ENCODE results near the gene PTTG1. TPM values are rescaled to one million over a fixed set of nuclear protein-coding genes. Genes with fewer than 3 reads are reported as not detected.

The PTTG1 gene
- total RNA-seq, 1 experiment from 2014 or later: 239 TPM

DNA sequence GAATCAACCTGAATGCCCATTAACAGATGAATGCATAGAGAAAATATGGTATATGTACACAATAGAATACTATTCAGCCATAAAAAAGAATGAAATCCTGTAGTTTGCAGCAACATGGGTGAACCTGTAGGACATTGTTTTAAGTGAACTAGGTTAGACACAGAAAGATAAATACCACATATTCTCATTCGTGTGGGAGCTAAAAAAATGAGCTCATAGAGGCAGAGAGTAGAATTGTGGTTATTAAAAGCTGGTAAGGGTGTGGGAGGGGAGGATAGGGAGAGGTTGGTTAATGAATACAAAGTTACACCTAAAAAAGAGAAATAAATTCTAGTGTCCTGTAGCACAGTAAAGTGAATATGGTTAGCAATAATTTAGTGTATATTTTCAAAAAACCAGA lies 23.5 kb downstream of the PTTG1 start (continued):
- TF ChIP-seq FOXP1 (CRISPR knock-in tag; IDR thresholded peaks at IDR 0.05; ENCODE audit: borderline replicate concordance): no peak
- no peak for TF ChIP-seq CREM (CRISPR knock-in tag; IDR thresholded peaks at IDR 0.05)
- TF ChIP-seq ZNF263 (CRISPR knock-in tag; IDR thresholded peaks at IDR 0.05; ENCODE audit: low read depth): no peak
- no peak for TF ChIP-seq ZNF671 (CRISPR knock-in tag; IDR thresholded peaks at IDR 0.05)
- TF ChIP-seq, protein P1, sequence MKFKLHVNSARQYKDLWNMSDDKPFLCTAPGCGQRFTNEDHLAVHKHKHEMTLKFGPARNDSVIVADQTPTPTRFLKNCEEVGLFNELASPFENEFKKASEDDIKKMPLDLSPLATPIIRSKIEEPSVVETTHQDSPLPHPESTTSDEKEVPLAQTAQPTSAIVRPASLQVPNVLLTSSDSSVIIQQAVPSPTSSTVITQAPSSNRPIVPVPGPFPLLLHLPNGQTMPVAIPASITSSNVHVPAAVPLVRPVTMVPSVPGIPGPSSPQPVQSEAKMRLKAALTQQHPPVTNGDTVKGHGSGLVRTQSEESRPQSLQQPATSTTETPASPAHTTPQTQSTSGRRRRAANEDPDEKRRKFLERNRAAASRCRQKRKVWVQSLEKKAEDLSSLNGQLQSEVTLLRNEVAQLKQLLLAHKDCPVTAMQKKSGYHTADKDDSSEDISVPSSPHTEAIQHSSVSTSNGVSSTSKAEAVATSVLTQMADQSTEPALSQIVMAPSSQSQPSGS (CRISPR knock-in tag; IDR thresholded peaks at IDR 0.05; ENCODE audit: borderline replicate concordance, low read depth): no peak
- TF ChIP-seq, protein P2, sequence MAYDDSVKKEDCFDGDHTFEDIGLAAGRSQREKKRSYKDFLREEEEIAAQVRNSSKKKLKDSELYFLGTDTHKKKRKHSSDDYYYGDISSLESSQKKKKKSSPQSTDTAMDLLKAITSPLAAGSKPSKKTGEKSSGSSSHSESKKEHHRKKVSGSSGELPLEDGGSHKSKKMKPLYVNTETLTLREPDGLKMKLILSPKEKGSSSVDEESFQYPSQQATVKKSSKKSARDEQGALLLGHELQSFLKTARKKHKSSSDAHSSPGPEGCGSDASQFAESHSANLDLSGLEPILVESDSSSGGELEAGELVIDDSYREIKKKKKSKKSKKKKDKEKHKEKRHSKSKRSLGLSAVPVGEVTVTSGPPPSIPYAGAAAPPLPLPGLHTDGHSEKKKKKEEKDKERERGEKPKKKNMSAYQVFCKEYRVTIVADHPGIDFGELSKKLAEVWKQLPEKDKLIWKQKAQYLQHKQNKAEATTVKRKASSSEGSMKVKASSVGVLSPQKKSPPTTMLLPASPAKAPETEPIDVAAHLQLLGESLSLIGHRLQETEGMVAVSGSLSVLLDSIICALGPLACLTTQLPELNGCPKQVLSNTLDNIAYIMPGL (CRISPR knock-in tag; IDR thresholded peaks at IDR 0.05): no peak
- no peak for TF ChIP-seq GTF2I (CRISPR knock-in tag; conservative IDR thresholded peaks at IDR 0.05)
- TF ChIP-seq, protein P3, sequence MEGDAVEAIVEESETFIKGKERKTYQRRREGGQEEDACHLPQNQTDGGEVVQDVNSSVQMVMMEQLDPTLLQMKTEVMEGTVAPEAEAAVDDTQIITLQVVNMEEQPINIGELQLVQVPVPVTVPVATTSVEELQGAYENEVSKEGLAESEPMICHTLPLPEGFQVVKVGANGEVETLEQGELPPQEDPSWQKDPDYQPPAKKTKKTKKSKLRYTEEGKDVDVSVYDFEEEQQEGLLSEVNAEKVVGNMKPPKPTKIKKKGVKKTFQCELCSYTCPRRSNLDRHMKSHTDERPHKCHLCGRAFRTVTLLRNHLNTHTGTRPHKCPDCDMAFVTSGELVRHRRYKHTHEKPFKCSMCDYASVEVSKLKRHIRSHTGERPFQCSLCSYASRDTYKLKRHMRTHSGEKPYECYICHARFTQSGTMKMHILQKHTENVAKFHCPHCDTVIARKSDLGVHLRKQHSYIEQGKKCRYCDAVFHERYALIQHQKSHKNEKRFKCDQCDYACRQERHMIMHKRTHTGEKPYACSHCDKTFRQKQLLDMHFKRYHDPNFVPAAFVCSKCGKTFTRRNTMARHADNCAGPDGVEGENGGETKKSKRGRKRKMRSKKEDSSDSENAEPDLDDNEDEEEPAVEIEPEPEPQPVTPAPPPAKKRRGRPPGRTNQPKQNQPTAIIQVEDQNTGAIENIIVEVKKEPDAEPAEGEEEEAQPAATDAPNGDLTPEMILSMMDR (IDR thresholded peaks at IDR 0.05): no peak
- TF ChIP-seq, protein P4, sequence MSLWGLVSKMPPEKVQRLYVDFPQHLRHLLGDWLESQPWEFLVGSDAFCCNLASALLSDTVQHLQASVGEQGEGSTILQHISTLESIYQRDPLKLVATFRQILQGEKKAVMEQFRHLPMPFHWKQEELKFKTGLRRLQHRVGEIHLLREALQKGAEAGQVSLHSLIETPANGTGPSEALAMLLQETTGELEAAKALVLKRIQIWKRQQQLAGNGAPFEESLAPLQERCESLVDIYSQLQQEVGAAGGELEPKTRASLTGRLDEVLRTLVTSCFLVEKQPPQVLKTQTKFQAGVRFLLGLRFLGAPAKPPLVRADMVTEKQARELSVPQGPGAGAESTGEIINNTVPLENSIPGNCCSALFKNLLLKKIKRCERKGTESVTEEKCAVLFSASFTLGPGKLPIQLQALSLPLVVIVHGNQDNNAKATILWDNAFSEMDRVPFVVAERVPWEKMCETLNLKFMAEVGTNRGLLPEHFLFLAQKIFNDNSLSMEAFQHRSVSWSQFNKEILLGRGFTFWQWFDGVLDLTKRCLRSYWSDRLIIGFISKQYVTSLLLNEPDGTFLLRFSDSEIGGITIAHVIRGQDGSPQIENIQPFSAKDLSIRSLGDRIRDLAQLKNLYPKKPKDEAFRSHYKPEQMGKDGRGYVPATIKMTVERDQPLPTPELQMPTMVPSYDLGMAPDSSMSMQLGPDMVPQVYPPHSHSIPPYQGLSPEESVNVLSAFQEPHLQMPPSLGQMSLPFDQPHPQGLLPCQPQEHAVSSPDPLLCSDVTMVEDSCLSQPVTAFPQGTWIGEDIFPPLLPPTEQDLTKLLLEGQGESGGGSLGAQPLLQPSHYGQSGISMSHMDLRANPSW (CRISPR knock-in tag; conservative IDR thresholded peaks at IDR 0.05; ENCODE audit: low read depth): no peak
- TF ChIP-seq, protein P5, sequence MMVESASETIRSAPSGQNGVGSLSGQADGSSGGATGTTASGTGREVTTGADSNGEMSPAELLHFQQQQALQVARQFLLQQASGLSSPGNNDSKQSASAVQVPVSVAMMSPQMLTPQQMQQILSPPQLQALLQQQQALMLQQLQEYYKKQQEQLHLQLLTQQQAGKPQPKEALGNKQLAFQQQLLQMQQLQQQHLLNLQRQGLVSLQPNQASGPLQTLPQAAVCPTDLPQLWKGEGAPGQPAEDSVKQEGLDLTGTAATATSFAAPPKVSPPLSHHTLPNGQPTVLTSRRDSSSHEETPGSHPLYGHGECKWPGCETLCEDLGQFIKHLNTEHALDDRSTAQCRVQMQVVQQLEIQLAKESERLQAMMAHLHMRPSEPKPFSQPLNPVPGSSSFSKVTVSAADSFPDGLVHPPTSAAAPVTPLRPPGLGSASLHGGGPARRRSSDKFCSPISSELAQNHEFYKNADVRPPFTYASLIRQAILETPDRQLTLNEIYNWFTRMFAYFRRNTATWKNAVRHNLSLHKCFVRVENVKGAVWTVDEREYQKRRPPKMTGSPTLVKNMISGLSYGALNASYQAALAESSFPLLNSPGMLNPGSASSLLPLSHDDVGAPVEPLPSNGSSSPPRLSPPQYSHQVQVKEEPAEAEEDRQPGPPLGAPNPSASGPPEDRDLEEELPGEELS (CRISPR knock-in tag; IDR thresholded peaks at IDR 0.05): no peak
- TF ChIP-seq, protein P6, sequence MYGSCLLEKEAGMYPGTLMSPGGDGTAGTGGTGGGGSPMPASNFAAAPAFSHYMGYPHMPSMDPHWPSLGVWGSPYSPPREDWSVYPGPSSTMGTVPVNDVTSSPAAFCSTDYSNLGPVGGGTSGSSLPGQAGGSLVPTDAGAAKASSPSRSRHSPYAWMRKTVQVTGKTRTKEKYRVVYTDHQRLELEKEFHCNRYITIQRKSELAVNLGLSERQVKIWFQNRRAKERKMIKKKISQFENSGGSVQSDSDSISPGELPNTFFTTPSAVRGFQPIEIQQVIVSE (CRISPR knock-in tag; IDR thresholded peaks at IDR 0.05; ENCODE audit: borderline replicate concordance): no peak
- TF ChIP-seq, protein P7, sequence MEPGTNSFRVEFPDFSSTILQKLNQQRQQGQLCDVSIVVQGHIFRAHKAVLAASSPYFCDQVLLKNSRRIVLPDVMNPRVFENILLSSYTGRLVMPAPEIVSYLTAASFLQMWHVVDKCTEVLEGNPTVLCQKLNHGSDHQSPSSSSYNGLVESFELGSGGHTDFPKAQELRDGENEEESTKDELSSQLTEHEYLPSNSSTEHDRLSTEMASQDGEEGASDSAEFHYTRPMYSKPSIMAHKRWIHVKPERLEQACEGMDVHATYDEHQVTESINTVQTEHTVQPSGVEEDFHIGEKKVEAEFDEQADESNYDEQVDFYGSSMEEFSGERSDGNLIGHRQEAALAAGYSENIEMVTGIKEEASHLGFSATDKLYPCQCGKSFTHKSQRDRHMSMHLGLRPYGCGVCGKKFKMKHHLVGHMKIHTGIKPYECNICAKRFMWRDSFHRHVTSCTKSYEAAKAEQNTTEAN (CRISPR knock-in tag; IDR thresholded peaks at IDR 0.05): no peak
- no peak for TF ChIP-seq EMX1 (CRISPR knock-in tag; IDR thresholded peaks at IDR 0.05)

DNA sequence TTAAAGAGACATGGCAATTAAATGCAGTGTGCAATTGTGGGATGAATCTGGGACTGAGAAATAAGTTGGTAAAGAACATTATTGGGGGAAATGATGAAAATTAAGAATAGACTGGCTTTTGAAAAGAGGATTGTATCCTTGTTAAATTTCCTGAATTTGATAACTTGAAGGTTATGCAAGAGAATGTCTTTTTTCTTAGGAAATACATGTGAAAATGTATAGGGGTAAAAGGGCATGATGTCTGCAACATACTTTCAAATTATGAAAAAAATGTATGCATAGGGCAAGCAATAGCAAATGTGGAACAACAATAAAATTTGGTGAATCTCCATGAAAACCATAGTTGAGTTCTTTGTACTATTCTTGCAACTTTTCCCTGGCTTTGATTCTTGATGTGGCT lies 24.1 kb downstream of the PTTG1 start:
- ATAC-seq (no peak), DNase-seq (ENCODE audit: low spot score) (no peak)
- CTCF ChIA-PET: no interaction called here
- TF ChIP-seq NR3C1 (CRISPR knock-in tag; conservative IDR thresholded peaks at IDR 0.05; ENCODE audit: low read depth): no peak
- no peak for TF ChIP-seq TEAD4 (CRISPR knock-in tag; IDR thresholded peaks at IDR 0.05)
- TF ChIP-seq, protein P2 (CRISPR knock-in tag; IDR thresholded peaks at IDR 0.05): no peak
- TF ChIP-seq IRF2 (CRISPR knock-in tag; IDR thresholded peaks at IDR 0.05; ENCODE audit: borderline replicate concordance, low read depth): no peak
- TF ChIP-seq SMAD4 (CRISPR knock-in tag; IDR thresholded peaks at IDR 0.05): no peak
- TF ChIP-seq ESRRA (CRISPR knock-in tag; IDR thresholded peaks at IDR 0.05; ENCODE audit: borderline replicate concordance): no peak
- no peak for TF ChIP-seq NR2C2 (CRISPR knock-in tag; IDR thresholded peaks at IDR 0.05)
- no peak for TF ChIP-seq FOXJ3 (CRISPR knock-in tag; IDR thresholded peaks at IDR 0.05; ENCODE audit: borderline replicate concordance)

More for the DNA sequence above, 24.1 kb downstream of the PTTG1 start:
- POLR2A ChIA-PET: no interaction called here
- Mint-ChIP-seq H3K4me3 (no peak overlapping the region), H3K27me3 (ENCODE audit: low read depth) (no peaks in the 10 kb centered on the region; the same call in 1 of the 2 replicates), H3K36me3 (no peaks in the 10 kb centered on the region), H3K4me1 (peaks cover 11% of the 10 kb centered on the region), H3K27ac (no peak overlapping the region), H3K9me3 (peaks cover 18% of the 10 kb centered on the region; the same call in 1 of the 2 replicates)

Data from WTC11 (cell line).